Occipital lobe (tissue), 2 donors: ENCODE measurements around the gene EPS15. TPM values are rescaled to one million over a fixed set of nuclear protein-coding genes. Genes with fewer than 3 reads are reported as not detected.
"Not testable (repeated sequence)": the region's sequence is repeated elsewhere in the genome, so short reads cannot be mapped to it uniquely, and the experiment has no call there.

Experiments
- DNase-seq: peaks from one replicate; lab custom pipeline; 2025; lab: John Stamatoyannopoulos, UW
- total RNA-seq: library from RNA; depleted of rRNA; stranded (reverse); fragments of >200 nt; gene quantifications from one replicate; pipeline ENCODE4 v1.2.3, GENCODE V29; 2014

The EPS15 gene
- total RNA-seq, 1 donor from 2014 or later: 189 TPM

GRCh38 chr1:51386259-51386658 is 132.8 kb downstream of the EPS15 start:
- not testable (repeated sequence) for DNase-seq

GRCh38 chr1:51385776-51386175 is 133.3 kb downstream of the EPS15 start:
- no peak for DNase-seq

GRCh38 chr1:51381964-51382363 is 137.1 kb downstream of the EPS15 start:
- no peak for DNase-seq

DNA sequence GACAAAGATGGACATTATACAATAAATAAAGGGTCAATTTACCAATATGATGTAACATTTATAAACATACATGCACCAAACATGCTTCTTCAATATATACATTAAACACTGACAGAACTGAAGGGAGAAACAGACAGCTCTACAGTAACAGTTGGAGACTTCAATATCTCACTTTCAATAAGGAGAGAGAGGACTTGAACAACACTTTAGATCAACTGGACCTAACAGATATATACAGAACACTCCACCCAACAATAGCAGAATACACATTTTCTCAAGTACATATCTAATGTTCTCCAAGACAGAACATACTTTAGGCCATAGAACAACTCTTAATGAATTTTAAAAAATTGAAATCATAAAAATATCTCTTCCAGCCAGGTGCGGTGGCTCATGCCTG is 138.1 kb downstream of the EPS15 start:
- no peak for DNase-seq

DNA sequence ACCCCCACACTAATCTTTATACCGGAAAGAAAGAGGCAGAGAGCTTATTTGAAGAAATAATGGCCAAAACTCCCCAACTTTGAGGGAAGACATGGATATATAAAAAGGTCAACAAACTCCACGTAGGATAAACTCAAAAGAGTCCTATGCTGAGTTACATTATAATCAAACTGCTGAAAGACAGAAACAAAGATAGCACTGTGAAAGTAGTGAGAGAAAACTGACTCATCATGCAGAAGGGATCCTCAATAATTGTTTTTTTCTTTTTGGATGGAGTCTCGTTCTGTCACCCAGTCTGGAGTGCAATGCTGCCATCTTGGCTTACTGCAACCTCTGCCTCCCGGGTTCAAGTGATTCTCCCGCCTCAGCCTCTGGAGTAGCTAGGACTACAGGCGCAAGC is 140.2 kb downstream of the EPS15 start:
- DNase-seq: no peak

DNA sequence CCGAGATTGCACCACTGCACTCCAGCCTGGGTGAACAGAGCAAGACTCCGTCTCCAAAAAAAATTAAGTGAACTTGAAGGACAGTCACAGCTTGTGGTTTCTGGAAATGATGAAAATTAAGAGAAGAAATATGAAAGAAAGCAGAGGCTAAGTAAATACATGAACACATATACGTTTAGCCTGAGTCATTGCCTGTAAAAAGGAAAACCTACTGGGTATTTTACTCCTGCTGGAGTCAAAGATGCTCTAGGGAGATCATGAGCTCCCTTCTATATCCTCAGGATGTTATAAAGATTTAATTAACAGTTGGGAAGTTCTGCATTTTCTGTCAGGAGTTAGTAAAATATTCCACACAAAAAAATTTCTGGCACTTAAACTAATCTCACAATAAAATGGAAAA is 145.2 kb downstream of the EPS15 start:
- no peak for DNase-seq

DNA sequence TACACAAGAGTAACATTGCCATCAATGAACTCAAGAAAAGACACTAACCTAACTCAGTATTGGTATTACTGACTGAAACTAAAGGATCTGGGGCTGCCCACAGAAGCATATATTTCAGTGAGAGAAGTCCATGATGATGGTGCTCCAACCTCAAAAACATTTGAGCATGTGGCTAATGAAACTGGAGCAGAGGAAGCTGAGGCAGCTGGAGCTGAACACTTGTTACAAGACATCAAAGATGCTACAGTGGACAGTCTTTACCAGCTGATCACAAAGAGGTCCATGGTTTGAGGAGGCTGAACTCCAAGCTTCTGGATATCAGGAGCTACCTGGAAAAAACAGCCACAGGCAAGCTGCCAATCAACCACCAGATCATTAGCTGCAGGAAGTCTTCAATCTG is 146.5 kb downstream of the EPS15 start:
- DNase-seq: no peak

DNA sequence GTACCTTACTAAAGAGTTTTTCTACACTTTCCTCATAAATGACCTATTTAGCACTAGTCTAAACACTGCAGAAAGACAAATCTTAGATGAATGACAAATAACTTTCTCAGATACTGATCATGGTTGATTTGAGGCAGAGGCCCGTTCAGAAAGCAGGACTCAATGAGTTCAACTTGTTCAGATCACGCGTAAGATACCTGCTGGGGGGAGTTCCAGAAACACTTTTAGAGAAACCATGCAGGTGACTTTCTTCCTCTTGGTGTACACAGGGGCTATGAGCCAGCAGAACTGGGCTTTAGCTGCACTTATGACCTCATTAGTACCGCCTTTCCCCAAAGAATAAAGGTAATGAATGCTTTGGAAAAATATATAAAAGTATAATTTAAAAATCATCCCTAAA is 149.9 kb downstream of the EPS15 start:
- DNase-seq: no peak

DNA sequence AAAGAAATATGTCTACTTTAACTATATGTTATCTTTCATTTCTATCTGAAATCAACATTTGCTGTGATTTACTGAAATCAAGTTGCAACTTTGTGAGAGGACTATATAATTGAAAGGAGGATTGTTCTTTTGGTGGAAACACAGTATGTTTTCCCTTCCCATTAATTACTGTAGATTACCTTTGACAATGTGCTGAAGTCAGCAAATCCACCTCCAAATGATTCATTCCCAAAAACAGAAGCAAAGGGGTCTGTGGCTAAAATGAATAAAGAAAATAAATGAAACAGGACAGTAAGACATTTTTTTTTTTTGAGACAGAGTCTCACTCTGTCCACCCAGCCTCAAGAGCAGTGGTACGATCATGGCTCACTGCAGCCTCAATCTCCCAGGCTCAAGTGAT is 153.3 kb downstream of the EPS15 start:
- no peak for DNase-seq

DNA sequence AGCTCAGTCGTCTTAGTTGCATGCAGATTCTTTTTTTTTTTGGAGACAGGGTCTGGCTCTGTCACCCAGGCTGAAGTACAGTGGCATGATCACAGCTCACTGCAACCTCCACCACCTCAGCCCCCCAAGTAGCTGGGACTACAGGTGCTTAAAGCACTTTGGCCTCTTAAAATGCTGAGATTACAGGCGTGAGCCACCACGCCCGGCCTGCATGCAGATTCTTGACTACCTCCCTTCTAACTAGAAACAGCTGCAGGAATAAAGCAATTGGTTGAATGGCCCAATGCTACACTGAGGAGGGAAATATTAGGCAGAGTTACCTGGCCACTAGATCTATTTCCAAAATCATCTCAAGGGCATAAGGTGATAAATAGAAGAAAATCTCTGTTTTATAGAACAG is 159.2 kb downstream of the EPS15 start:
- DNase-seq: no peak

- DNase-seq: no peak
Observed at GRCh38 chr1:51355382-51355781, 163.7 kb downstream of the EPS15 start.

GRCh38 chr1:51354416-51354815 is 164.7 kb downstream of the EPS15 start:
- DNase-seq: no peak

GRCh38 chr1:51351907-51352306 is 167.2 kb downstream of the EPS15 start:
- no peak for DNase-seq

DNA sequence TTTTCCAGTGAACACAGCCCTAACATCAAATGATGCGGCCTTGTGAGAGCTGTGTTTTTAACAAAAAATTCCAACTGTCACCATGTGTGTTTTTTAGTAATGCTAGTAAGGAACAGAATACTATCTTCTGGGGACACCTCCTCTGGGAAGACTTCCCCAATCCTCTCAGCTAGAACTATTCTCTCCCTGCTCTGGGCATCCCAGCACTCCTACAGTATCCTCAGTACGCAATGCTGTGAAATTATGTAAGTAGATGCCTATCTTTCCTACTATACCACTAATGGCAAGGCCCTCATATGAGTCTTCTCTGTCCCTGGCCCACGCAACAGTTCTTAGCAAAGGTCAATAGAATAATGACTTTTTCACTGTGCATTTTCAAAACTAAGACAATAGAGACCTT is 169.2 kb downstream of the EPS15 start:
- DNase-seq: no peak

DNA sequence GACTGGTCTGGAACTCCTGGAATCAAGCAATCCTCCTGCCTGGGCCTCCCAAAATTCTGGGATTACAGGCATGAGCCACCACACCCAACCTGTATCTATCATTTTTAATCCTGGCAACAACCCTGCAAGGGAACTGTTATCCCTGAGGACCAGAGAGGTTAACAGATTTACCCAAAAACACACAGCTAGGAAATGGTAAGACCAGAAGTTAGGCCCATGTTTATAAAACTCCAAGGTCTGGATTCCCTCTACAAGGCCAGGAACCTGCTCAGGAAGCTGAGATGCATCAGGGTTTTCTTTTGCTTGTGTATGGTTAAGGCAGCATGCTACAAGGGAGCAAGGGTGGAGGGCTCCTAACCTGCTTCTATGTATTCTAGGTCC is 170.9 kb downstream of the EPS15 start:
- DNase-seq: no peak

GRCh38 chr1:51347398-51348146 is 171.5 kb downstream of the EPS15 start:
- DNase-seq: no peak

GRCh38 chr1:51346086-51346942 is 172.8 kb downstream of the EPS15 start:
- no peak for DNase-seq

GRCh38 chr1:51345300-51345687 is 173.8 kb downstream of the EPS15 start:
- DNase-seq: no peak

DNA sequence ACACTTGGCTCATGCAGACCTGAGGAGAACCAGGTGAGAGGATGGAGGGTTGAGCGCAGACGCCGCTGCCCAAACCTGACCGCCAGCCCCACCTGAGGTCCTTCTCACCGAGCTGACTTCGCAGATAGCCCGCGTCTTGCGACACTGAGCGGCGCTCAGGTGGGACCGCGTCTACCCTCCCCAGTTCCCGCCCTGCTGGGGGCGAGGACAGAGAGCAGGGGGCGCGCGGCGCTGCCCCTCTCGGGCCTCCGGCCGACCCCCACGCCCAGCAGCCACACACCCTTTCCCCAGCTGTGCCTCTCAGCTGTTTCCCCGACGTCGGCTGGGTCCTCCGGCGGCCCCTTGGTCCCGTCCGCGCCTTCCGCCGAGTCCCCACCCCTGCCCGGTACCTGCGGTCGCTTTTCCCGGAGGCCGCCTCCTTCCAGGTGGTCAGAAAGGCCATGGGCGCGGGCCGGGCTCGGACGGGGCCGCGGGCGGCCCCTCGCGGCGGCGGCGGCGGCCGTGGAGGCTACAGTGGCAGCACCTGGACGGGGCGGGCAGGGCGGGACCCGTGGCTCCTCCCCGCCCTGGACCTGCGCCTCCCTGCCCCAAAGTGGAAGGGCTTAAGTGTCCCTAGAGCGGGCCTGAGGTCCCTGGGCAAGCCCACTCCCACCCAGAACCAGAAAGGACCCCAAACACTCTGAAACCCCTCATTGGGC is 174.3 kb downstream of the EPS15 start:
- no peak for DNase-seq

DNA sequence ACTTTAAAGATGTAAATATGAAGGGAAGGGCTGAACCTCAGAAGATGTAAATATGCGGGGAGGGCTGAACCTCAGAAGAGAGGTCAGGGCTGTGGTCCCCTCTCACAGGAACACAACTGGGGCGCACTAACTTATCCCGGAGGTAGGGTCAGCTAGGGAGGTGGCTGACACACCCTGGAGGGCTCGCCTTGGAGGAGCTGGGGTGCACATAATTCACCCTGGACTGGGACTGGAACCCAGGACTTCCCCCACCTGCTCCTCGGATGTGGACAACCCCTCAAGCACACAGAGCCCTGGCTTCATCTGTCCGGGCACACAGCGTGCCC is 174.8 kb downstream of the EPS15 start:
- DNase-seq: no peak

DNA sequence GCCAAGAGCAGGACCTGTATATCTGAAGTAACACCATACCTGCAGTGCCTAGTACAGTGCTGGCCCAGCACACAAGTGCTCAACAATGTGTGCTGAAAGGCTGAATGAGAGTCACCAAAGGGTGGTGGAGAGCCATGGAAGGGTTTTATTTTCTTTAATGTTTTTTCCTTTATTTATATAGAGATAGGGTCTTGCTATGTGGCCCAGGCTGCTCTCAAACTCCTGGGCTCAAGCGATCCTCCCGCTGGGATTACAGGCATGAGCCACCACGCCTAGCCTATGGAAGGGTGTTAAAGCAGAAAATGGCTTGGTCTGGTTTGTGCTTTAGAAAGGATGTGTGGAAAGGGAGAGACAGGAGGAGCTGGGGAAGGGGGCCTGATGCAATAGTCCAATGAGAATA is 175.4 kb downstream of the EPS15 start:
- DNase-seq: no peak

- no peak for DNase-seq
Observed at GRCh38 chr1:51342591-51343206, 176.4 kb downstream of the EPS15 start.
